ENCODE data around the gene TBATA.
"Not testable (repeated sequence)": the region's sequence is repeated elsewhere in the genome, so short reads cannot be mapped to it uniquely, and the experiment has no call there.

GRCh38 chr10:70768026-70768685, 17.0 kb downstream of the TBATA start:
- TF ChIP-seq CTCF, EP300, POLR2AphosphoS5 (IDR thresholded peaks at IDR 0.05): not testable (repeated sequence)
